NCI-H2196 treated with DMSO at 0.1 percent for 48 hours (cell line): ENCODE results near the gene L3MBTL2.
A peak's percentile ranks its signal among the peaks of the same experiment; 100 is the strongest.
"Not testable (repeated sequence)": the region's sequence is repeated elsewhere in the genome, so short reads cannot be mapped to it uniquely, and the experiment has no call there.

Experiments used
- DNase-seq: peaks from one replicate; lab custom pipeline; 2025; ENCODE audit not compliant: unreplicated experiment; lab: John Stamatoyannopoulos, UW

L3MBTL2 gene

GRCh38 chr22:41204992-41205900 lies at the start of gene L3MBTL2:
Gene L3MBTL2 (plus strand): TSS chr22:41205312. CDS start chr22:41205363, 51 bp downstream.
- DNase-seq, result peak; percentile 95

- no peak for DNase-seq
Measured at GRCh38 chr22:41157083-41157482, 48.0 kb upstream of the L3MBTL2 start.

GRCh38 chr22:41169157-41169556 lies 36.0 kb upstream of the L3MBTL2 start:
- DNase-seq, result no peak

GRCh38 chr22:41171996-41172395 lies 33.1 kb upstream of the L3MBTL2 start:
- no peak for DNase-seq

- DNase-seq, result no peak
Measured at GRCh38 chr22:41175546-41175945, 29.6 kb upstream of the L3MBTL2 start.

GRCh38 chr22:41177040-41177621 lies 28.0 kb upstream of the L3MBTL2 start:
- DNase-seq, result no peak

- no peak for DNase-seq
Measured at GRCh38 chr22:41177622-41178424, 27.3 kb upstream of the L3MBTL2 start.

- no peak for DNase-seq
Measured at GRCh38 chr22:41178425-41178975, 26.6 kb upstream of the L3MBTL2 start.

- DNase-seq, result not testable (repeated sequence)
Measured at GRCh38 chr22:41180362-41180761, 24.8 kb upstream of the L3MBTL2 start.

GRCh38 chr22:41180926-41181325 lies 24.2 kb upstream of the L3MBTL2 start:
- DNase-seq, result no peak

GRCh38 chr22:41181349-41182241 lies 23.5 kb upstream of the L3MBTL2 start:
- DNase-seq, result no peak

GRCh38 chr22:41184679-41185078 lies 20.4 kb upstream of the L3MBTL2 start:
- no peak for DNase-seq

GRCh38 chr22:41191467-41191866 lies 13.6 kb upstream of the L3MBTL2 start:
- DNase-seq, result no peak

GRCh38 chr22:41193829-41194228 lies 11.3 kb upstream of the L3MBTL2 start:
- DNase-seq, result no peak

- DNase-seq, result peak; percentile 75
Measured at GRCh38 chr22:41197038-41197972, 7.8 kb upstream of the L3MBTL2 start.

GRCh38 chr22:41198027-41198580 lies 7.0 kb upstream of the L3MBTL2 start:
- no peak for DNase-seq

GRCh38 chr22:41201141-41201540 lies 4.0 kb upstream of the L3MBTL2 start:
- no peak for DNase-seq

- no peak for DNase-seq
Measured at GRCh38 chr22:41203118-41203517, 2.0 kb upstream of the L3MBTL2 start.

- no peak for DNase-seq
Measured at GRCh38 chr22:41204066-41204465, 1.0 kb upstream of the L3MBTL2 start.
